HG02938 (cell line): ENCODE data around the gene PDGFD.

Experiments
- ATAC-seq: cut with Tn5 transposase; IDR thresholded peaks from one replicate; pipeline ENCODE4 v1.9.1; 2021; ENCODE audit warnings: mild to moderate bottlenecking, moderate library complexity; ENCODE audit not compliant: unreplicated experiment

Gene PDGFD

GRCh38 chr11:104146421-104146820, 17.5 kb downstream of the PDGFD start:
- ATAC-seq = no peak

- no peak for ATAC-seq
These were observed 18.9 kb downstream of the PDGFD start for GRCh38 chr11:104145062-104145461.

- ATAC-seq = no peak
These were observed 21.2 kb downstream of the PDGFD start for GRCh38 chr11:104142698-104143097.

- no peak for ATAC-seq
These were observed 27.1 kb downstream of the PDGFD start for GRCh38 chr11:104136861-104137260.

GRCh38 chr11:104134745-104135144, 29.2 kb downstream of the PDGFD start:
- no peak for ATAC-seq

- no peak for ATAC-seq
These were observed 33.8 kb downstream of the PDGFD start for GRCh38 chr11:104130161-104130560.

- ATAC-seq = no peak
These were observed 34.8 kb downstream of the PDGFD start for GRCh38 chr11:104129145-104129544.

- ATAC-seq = no peak
These were observed 36.1 kb downstream of the PDGFD start for GRCh38 chr11:104127828-104128227.

- ATAC-seq = no peak
These were observed 37.5 kb downstream of the PDGFD start for GRCh38 chr11:104126464-104126863.

GRCh38 chr11:104124979-104125378, 39.0 kb downstream of the PDGFD start:
- ATAC-seq = peak; percentile 94

GRCh38 chr11:104122836-104123235, 41.1 kb downstream of the PDGFD start:
- ATAC-seq = no peak

- ATAC-seq = no peak
These were observed 41.8 kb downstream of the PDGFD start for GRCh38 chr11:104122011-104122635.

- ATAC-seq = no peak
These were observed 43.3 kb downstream of the PDGFD start for GRCh38 chr11:104120493-104121137.

GRCh38 chr11:104118105-104118744, 45.7 kb downstream of the PDGFD start:
- ATAC-seq = no peak

GRCh38 chr11:104113541-104113940, 50.4 kb downstream of the PDGFD start:
- ATAC-seq = no peak

GRCh38 chr11:104106136-104106754, 57.7 kb downstream of the PDGFD start:
- ATAC-seq = no peak

- no peak for ATAC-seq
These were observed 58.8 kb downstream of the PDGFD start for GRCh38 chr11:104105155-104105554.

- ATAC-seq = no peak
These were observed 59.3 kb downstream of the PDGFD start for GRCh38 chr11:104104664-104105063.

GRCh38 chr11:104104201-104104600, 59.7 kb downstream of the PDGFD start:
- no peak for ATAC-seq

GRCh38 chr11:104098555-104098954, 65.4 kb downstream of the PDGFD start:
- no peak for ATAC-seq

GRCh38 chr11:104098132-104098531, 65.8 kb downstream of the PDGFD start:
- ATAC-seq = peak; percentile 79

GRCh38 chr11:104096900-104097299, 67.0 kb downstream of the PDGFD start:
- ATAC-seq = no peak
